Stimulated activated CD4-positive, alpha-beta T cell treated with anti-CD3 and anti-CD28 coated beads, Interleukin-4, amount 100 ng/mL, for 48 hours (primary cell): ENCODE data around the gene DOK3.

Experiments used
- DNase-seq, 2 donors: peaks; one replicate each; pipeline ENCODE4 v3.0.0-alpha.2; 2020; ENCODE audit warnings: low read depth in 2 of 2

The DOK3 gene

GRCh38 chr5:177483994-177484901 lies 25.4 kb downstream of the DOK3 start:
- no peak for DNase-seq

GRCh38 chr5:177483042-177483441 lies 26.6 kb downstream of the DOK3 start:
- no peak for DNase-seq

GRCh38 chr5:177482359-177482795 lies 27.2 kb downstream of the DOK3 start:
- DNase-seq: no peak

- no peak for DNase-seq
Measured at GRCh38 chr5:177479774-177480173, 29.9 kb downstream of the DOK3 start.

- DNase-seq: no peak
Measured at GRCh38 chr5:177478711-177479646, 30.6 kb downstream of the DOK3 start.

GRCh38 chr5:177477701-177478477 lies 31.7 kb downstream of the DOK3 start:
- DNase-seq: no peak

- DNase-seq: no peak
Measured at GRCh38 chr5:177476531-177477233, 32.9 kb downstream of the DOK3 start.

- no peak for DNase-seq
Measured at GRCh38 chr5:177475563-177476427, 33.8 kb downstream of the DOK3 start.

- no peak for DNase-seq
Measured at GRCh38 chr5:177474846-177475562, 34.6 kb downstream of the DOK3 start.

GRCh38 chr5:177474002-177474476 lies 35.6 kb downstream of the DOK3 start:
- DNase-seq: no peak

GRCh38 chr5:177473443-177474001 lies 36.1 kb downstream of the DOK3 start, which contains the start of gene DBN1:
TSS of gene DBN1 (minus strand) at chr5:177473634. CDS start at chr5:177473521, 113 bp downstream.
- DNase-seq: no peak

- DNase-seq: peak in 1 of 2 donors; percentile 39
Measured at GRCh38 chr5:177472460-177473442, 36.9 kb downstream of the DOK3 start.

- DNase-seq: no peak
Measured at GRCh38 chr5:177471610-177472356, 37.8 kb downstream of the DOK3 start.

- no peak for DNase-seq
Measured at GRCh38 chr5:177470759-177471536, 38.7 kb downstream of the DOK3 start.

GRCh38 chr5:177469750-177470525 lies 39.7 kb downstream of the DOK3 start:
- DNase-seq: no peak
